SU-DHL-6 (cell line): ENCODE results near the gene AADACL3.

Experiments
- EZH2phosphoT487 ChIP-seq: fragments of 200-600 bp; sonication (generic), shearing (Covaris generic); conservative IDR thresholded peaks from 2 replicates; pipeline ENCODE4 v1.6.1; 2018; ENCODE audit warnings: mild to moderate bottlenecking, antibody characterized with exemption, low read length, moderate library complexity, mixed read lengths
- TF ChIP-seq, protein P1 (sequence below): fragments of 200-600 bp; sonication (generic); IDR thresholded peaks from one replicate; pipeline ENCODE4 v1.5.1; 2017; ENCODE audit warnings: antibody characterized with exemption, mild to moderate bottlenecking, low read length, moderate library complexity; ENCODE audit not compliant: insufficient read depth, poor library complexity, severe bottlenecking

- TF ChIP-seq, protein P1, sequence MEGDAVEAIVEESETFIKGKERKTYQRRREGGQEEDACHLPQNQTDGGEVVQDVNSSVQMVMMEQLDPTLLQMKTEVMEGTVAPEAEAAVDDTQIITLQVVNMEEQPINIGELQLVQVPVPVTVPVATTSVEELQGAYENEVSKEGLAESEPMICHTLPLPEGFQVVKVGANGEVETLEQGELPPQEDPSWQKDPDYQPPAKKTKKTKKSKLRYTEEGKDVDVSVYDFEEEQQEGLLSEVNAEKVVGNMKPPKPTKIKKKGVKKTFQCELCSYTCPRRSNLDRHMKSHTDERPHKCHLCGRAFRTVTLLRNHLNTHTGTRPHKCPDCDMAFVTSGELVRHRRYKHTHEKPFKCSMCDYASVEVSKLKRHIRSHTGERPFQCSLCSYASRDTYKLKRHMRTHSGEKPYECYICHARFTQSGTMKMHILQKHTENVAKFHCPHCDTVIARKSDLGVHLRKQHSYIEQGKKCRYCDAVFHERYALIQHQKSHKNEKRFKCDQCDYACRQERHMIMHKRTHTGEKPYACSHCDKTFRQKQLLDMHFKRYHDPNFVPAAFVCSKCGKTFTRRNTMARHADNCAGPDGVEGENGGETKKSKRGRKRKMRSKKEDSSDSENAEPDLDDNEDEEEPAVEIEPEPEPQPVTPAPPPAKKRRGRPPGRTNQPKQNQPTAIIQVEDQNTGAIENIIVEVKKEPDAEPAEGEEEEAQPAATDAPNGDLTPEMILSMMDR = no peak
- TF ChIP-seq EZH2phosphoT487 = no peak
Observed at GRCh38 chr1:12776801-12777557, 61.1 kb downstream of the AADACL3 start.
